K562 (cell line): ENCODE measurements around the gene TPR. TPM values are rescaled to one million over a fixed set of nuclear protein-coding genes. Genes with fewer than 3 reads are reported as not detected.

Experiments used
- ATAC-seq: fragments of 200-7000 bp; cut with Tn5 transposase; 3 replicates; pipeline ENCODE4 v1.9.1; 2020; ENCODE audit warnings: moderate library complexity
- BruUV-seq: library from RNA; stranded (reverse); fragments of 400-500 nt; replicated peaks from 2 replicates; lab custom pipeline; 2021; lab: Mats Ljungman, UMichigan
- CTCF ChIA-PET: fragments of 300-600 bp; formaldehyde crosslinking; extraction: SDS; loops from one replicate; lab custom pipeline; 2021; ENCODE audit warnings: low intra/inter-chr PET ratio; lab: Yijun Ruan, JAX
- POLR2A ChIA-PET: fragments of 300-600, 350-650 bp; sonication (Branson Sonifier 250); formaldehyde crosslinking; extraction: SDS; loops from one replicate; lab custom pipeline; 2021; ENCODE audit warnings: antibody characterized with exemption, inconsistent platforms; lab: Yijun Ruan, JAX
- DNase-seq, 4 experiments: peaks; one replicate each; pipeline versions ENCODE4 v3.0.0 to v3.0.0-alpha.2; 2011 to 2018; ENCODE audit warnings: low spot score in 3 of 4, mixed read lengths in 3 of 4; ENCODE audit errors: extremely low read depth in 1 of 4
- FAIRE-seq: peaks from 2 replicates; lab custom pipeline; 2011; peaks lifted over from hg19 to GRCh38; lab: Jason Lieb, UNC
- H2AFZ ChIP-seq: 2 replicates; pipeline ENCODE4 v1.6.0; 2011; ENCODE audit warnings: low read depth, low read length, control low read depth, inconsistent platforms
- H3K27ac ChIP-seq: fragments of 200-600 bp; 3 replicates; pipeline ENCODE4 v1.8.0; 2011; ENCODE audit warnings: low read depth, mild to moderate bottlenecking, control low read depth, inconsistent platforms, low read length, moderate library complexity, mixed read lengths; ENCODE audit errors: extremely low read depth
- H3K27me3 ChIP-seq, 2 experiments: fragments of 300-600 bp in 1 of 2; 2 replicates in 1 of 2; 3 replicates in 1 of 2; pipeline versions ENCODE4 v1.6.0 to v1.8.0; 2011; ENCODE audit warnings: inconsistent platforms in 2 of 2, low read length in 2 of 2, mild to moderate bottlenecking in 1 of 2, mixed read lengths in 1 of 2, moderate library complexity in 1 of 2; ENCODE audit not compliant: control insufficient read depth in 2 of 2, insufficient read depth in 2 of 2
- H3K36me3 ChIP-seq: fragments of 300-600 bp; 3 replicates; pipeline ENCODE4 v1.8.0; 2011; ENCODE audit warnings: mild to moderate bottlenecking, low read length, inconsistent platforms; ENCODE audit not compliant: control insufficient read depth, insufficient read depth
- H3K4me1 ChIP-seq, 2 experiments: fragments of 200-600 bp in 1 of 2; replicated peaks in 1 of 2; 2 replicates in 1 of 2; 3 replicates in 1 of 2; pipeline versions ENCODE4 v1.5.1 to v1.8.0; 2011; ENCODE audit warnings: inconsistent platforms in 2 of 2, low read length in 2 of 2, mild to moderate bottlenecking in 1 of 2, mixed read lengths in 1 of 2, moderate library complexity in 1 of 2; ENCODE audit not compliant: control insufficient read depth in 2 of 2, insufficient read depth in 2 of 2
- H3K4me2 ChIP-seq: 2 replicates; pipeline ENCODE4 v1.6.1; 2011; ENCODE audit warnings: low read length, control low read depth, inconsistent platforms, mixed read lengths; ENCODE audit not compliant: insufficient read depth
- H3K4me3 ChIP-seq: fragments of 200-600 bp; sonication (generic), shearing (Covaris generic); 2 replicates; pipeline ENCODE4 v1.5.1; 2016; ENCODE audit warnings: control low read depth, inconsistent platforms
- H3K79me2 ChIP-seq: fragments of 200-600 bp; 3 replicates; pipeline ENCODE4 v1.8.0; 2011; ENCODE audit warnings: low read length, inconsistent platforms; ENCODE audit not compliant: control insufficient read depth, insufficient read depth
- H3K9ac ChIP-seq, 2 experiments: 2 replicates each; pipeline versions ENCODE4 v1.6.0 to v1.6.1; 2011; ENCODE audit warnings: low read depth in 2 of 2, low read length in 2 of 2, control low read depth in 1 of 2, inconsistent platforms in 1 of 2, mild to moderate bottlenecking in 1 of 2, mixed read lengths in 1 of 2; ENCODE audit not compliant: insufficient read depth in 1 of 2
- H3K9me1 ChIP-seq: one replicate; pipeline ENCODE4 v1.6.0; 2011; ENCODE audit warnings: inconsistent platforms, mild to moderate bottlenecking, low read length, moderate library complexity; ENCODE audit not compliant: control insufficient read depth, insufficient read depth
- H3K9me3 ChIP-seq: replicated peaks from 2 replicates; pipeline ENCODE4 v1.5.1; 2011; ENCODE audit warnings: low read depth, low read length, inconsistent platforms; ENCODE audit not compliant: control insufficient read depth, insufficient read depth
- H4K20me1 ChIP-seq: replicated peaks from 2 replicates; pipeline ENCODE4 v1.6.1; 2011; ENCODE audit warnings: low read length, inconsistent platforms, mixed read lengths; ENCODE audit not compliant: control insufficient read depth, insufficient read depth
- CHD4 ChIP-seq: fragments of 200-600 bp; sonication (generic); IDR thresholded peaks from 3 replicates; pipeline ENCODE4 v1.6.1; 2012; ENCODE audit warnings: low read depth, mild to moderate bottlenecking, mixed read lengths, low read length, inconsistent platforms; ENCODE audit not compliant: insufficient read depth, insufficient replicate concordance, poor library complexity, severe bottlenecking
- ELF2 ChIP-seq: fragments of 250-450 bp; sonication (Bioruptor Pico); IDR thresholded peaks from 2 replicates; pipeline ENCODE4 v1.5.0; 2021; ENCODE audit warnings: mild to moderate bottlenecking
- MAX ChIP-seq: sonication (generic); formaldehyde crosslinking; IDR thresholded peaks from 2 replicates; pipeline ENCODE4 v1.9.0; 2022; ENCODE audit warnings: mild to moderate bottlenecking, missing genetic modification reagents
- MECOM ChIP-seq: fragments of 250-450 bp; sonication (Bioruptor Pico); IDR thresholded peaks from 2 replicates; pipeline ENCODE4 v1.8.0; 2022; ENCODE audit warnings: inconsistent platforms
- PTRF ChIP-seq: fragments of 450-650 bp; IDR thresholded peaks from 2 replicates; pipeline ENCODE4 v1.6.1; 2016; ENCODE audit warnings: mild to moderate bottlenecking, missing genetic modification characterization, missing compliant biosample characterization
- RERE ChIP-seq: sonication (generic); formaldehyde crosslinking; IDR thresholded peaks from 2 replicates; pipeline ENCODE4 v1.8.0; 2023; ENCODE audit warnings: missing genetic modification reagents, mild to moderate bottlenecking, borderline replicate concordance
- RFX1 ChIP-seq: fragments of 450-650 bp; IDR thresholded peaks from 2 replicates; pipeline ENCODE4 v1.6.1; 2016; ENCODE audit warnings: mild to moderate bottlenecking, moderate library complexity
- SETDB1 ChIP-seq: IDR thresholded peaks from one replicate; pipeline ENCODE4 v1.6.1; 2012; ENCODE audit warnings: low read length, control low read depth, inconsistent platforms
- SMARCB1 ChIP-seq: IDR thresholded peaks from 2 replicates; pipeline ENCODE4 v1.6.1; 2011; ENCODE audit warnings: improper control_type of control experiment, low read depth; ENCODE audit not compliant: insufficient read length
- TCFL5 ChIP-seq: fragments of 250-450 bp; sonication (Bioruptor Pico); conservative IDR thresholded peaks from 2 replicates; pipeline ENCODE4 v1.6.1; 2021; ENCODE audit warnings: mild to moderate bottlenecking, moderate library complexity, matching md5 sums
- ZNF316 ChIP-seq: fragments of 450-650 bp; IDR thresholded peaks from 2 replicates; pipeline ENCODE4 v1.6.1; 2016
- ZNF695 ChIP-seq: fragments of 450-650 bp; formaldehyde crosslinking; IDR thresholded peaks from 2 replicates; pipeline ENCODE4 v1.4.0; 2020; ENCODE audit warnings: mild to moderate bottlenecking, moderate library complexity
- WGBS: fragments of 100-300 bp; shearing (Covaris generic); methylation state at CpG from one replicate; pipeline ENCODE4 v1.1.6; 2016; ENCODE audit warnings: low coverage, mixed read lengths; ENCODE audit not compliant: insufficient coverage; ENCODE audit errors: missing lambda C conversion rate; 5-methylcytosine and 5-hydroxymethylcytosine counted together
- in situ Hi-C: fragments of 300-500 bp; cut with MboI; formaldehyde crosslinking; loops from 4 replicates; pipeline ENCODE4 v1.15.0; 2018; ENCODE audit warnings: inconsistent platforms, mixed read lengths
- intact Hi-C: fragments of 100-400 bp; cut with micrococcal nuclease; formaldehyde crosslinking; loops from 2 replicates; pipeline ENCODE4 v1.14.2; 2022
- polyA plus RNA-seq, 8 experiments: library from polyadenylated mRNA; depleted of rRNA in 4 of 8; stranded (reverse) in 5 of 8; unstranded in 3 of 8; fragments of >200 nt; fragmentation: Nextera tagmentation in 2 of 8; fragmentation: Illumina TruSeq in 1 of 8; extraction: Ambion mirVana in 2 of 8; extraction: Trizol in 1 of 8; gene quantifications; 2 replicates each; pipeline versions ENCODE4 v1.2.1 to v1.2.3, GENCODE V29; 2011 to 2014; ENCODE audit warnings: inconsistent platforms in 1 of 8, missing spikeins in 1 of 8
- total RNA-seq, 7 experiments: library from RNA; depleted of rRNA in 6 of 7; stranded (reverse); fragments of >200 nt in 6 of 7; fragmentation: Illumina TruSeq in 2 of 7; extraction: Trizol in 2 of 7; gene quantifications; 2 replicates each; pipeline versions ENCODE4 v1.2.1 to v1.2.3, GENCODE V29; 2011 to 2021; ENCODE audit warnings: low replicate concordance in 1 of 7
- TF ChIP-seq, protein P1 (sequence below): fragments of 250-450 bp; sonication (Bioruptor Pico); IDR thresholded peaks from 2 replicates; pipeline ENCODE4 v1.8.0; 2022; ENCODE audit warnings: moderate library complexity, mild to moderate bottlenecking, inconsistent platforms
- TF ChIP-seq, protein P2 (sequence below): fragments of 250-450 bp; sonication (Bioruptor Pico); IDR thresholded peaks from 2 replicates; pipeline ENCODE4 v1.5.0; 2020; ENCODE audit warnings: mild to moderate bottlenecking, borderline replicate concordance

The TPR gene
- total and polyA plus RNA-seq, 9 of the 15 experiments (the other 6 are each of a cell fraction or from before 2014, with no cell fraction given): 48.5 to 167 (median 138) TPM

DNA sequence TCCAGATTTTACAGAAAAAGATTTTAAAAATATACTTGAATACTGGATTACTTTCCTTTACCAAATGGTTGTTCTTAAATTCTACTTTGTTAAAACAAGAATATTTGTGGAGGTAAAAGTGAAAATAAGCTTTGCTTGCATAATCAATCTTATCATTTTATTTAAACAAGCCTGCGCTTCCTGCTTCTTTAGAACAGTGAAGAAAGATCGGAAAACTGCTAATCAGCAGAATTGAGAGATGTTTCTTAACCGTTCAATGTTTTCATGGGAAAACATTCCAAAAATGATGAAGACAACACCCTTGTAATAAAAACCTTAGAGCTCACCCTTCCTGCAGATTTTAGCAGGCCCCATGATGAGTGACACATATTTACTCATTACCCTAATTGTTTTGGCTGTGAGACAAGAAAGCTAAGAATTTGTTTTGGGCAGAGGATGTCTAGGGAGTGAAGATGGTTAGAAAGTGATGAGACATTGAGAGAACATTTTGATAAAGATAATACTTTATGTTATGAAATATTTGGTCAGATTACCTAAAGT is 72.6 kb downstream of the TPR start:
- ChIA-PET CTCF (no interaction called here), POLR2A (interaction anchor here (0.5 kb wide), 1 partner anchor 423 kb away, joined by 3 read pairs; no protein-coding TSS in a partner anchor)
- Histone ChIP-seq H2AFZ (no peak overlapping the region), H3K9me1 (no peaks in the 10 kb centered on the region), H3K4me2 (no peak overlapping the region), H3K4me1 (no peaks in the 10 kb centered on the region), H3K79me2 (no peaks in the 10 kb centered on the region), H3K36me3 (no peaks in the 10 kb centered on the region), H3K9me3 (no peaks in the 10 kb centered on the region), H3K9ac (no peak overlapping the region), H3K27me3 (peaks cover 11% of the 10 kb centered on the region in 2 experiments; a peak in 4 of 5 replicates), H4K20me1 (no peaks in the 10 kb centered on the region), H3K27ac (no peak overlapping the region), H3K4me3 (no peak overlapping the region)
- no peak for ATAC-seq
- no TSS peak for BruUV-seq
- FAIRE-seq: no peak
- intact Hi-C loops: loop anchor here (5.0 kb wide), 1 partner anchor 685 kb away; no protein-coding TSS in a partner anchor
- DNase-seq: no peak
- 12% methylated on average over 3 of the region's 3 CpGs for WGBS
- in situ Hi-C loops: no loop called here
- no peak for TF ChIP-seq RERE
- TF ChIP-seq MAX (CRISPR knock-in tag): no peak
- TF ChIP-seq MECOM (CRISPR knock-in tag): no peak
- TF ChIP-seq ELF2 (CRISPR knock-in tag): no peak
- TF ChIP-seq, protein P1, sequence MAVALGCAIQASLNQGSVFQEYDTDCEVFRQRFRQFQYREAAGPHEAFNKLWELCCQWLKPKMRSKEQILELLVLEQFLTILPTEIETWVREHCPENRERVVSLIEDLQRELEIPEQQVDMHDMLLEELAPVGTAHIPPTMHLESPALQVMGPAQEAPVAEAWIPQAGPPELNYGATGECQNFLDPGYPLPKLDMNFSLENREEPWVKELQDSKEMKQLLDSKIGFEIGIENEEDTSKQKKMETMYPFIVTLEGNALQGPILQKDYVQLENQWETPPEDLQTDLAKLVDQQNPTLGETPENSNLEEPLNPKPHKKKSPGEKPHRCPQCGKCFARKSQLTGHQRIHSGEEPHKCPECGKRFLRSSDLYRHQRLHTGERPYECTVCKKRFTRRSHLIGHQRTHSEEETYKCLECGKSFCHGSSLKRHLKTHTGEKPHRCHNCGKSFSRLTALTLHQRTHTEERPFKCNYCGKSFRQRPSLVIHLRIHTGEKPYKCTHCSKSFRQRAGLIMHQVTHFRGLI (CRISPR knock-in tag): no peak
- no peak for TF ChIP-seq PTRF (tag)
- no peak for TF ChIP-seq CHD4
- TF ChIP-seq ZNF695: no peak
- no peak for TF ChIP-seq SETDB1
- TF ChIP-seq SMARCB1: no peak
- no peak for TF ChIP-seq TCFL5 (CRISPR knock-in tag)
- TF ChIP-seq, protein P2, sequence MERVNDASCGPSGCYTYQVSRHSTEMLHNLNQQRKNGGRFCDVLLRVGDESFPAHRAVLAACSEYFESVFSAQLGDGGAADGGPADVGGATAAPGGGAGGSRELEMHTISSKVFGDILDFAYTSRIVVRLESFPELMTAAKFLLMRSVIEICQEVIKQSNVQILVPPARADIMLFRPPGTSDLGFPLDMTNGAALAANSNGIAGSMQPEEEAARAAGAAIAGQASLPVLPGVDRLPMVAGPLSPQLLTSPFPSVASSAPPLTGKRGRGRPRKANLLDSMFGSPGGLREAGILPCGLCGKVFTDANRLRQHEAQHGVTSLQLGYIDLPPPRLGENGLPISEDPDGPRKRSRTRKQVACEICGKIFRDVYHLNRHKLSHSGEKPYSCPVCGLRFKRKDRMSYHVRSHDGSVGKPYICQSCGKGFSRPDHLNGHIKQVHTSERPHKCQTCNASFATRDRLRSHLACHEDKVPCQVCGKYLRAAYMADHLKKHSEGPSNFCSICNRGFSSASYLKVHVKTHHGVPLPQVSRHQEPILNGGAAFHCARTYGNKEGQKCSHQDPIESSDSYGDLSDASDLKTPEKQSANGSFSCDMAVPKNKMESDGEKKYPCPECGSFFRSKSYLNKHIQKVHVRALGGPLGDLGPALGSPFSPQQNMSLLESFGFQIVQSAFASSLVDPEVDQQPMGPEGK: no peak
- peak; percentile 77 for TF ChIP-seq ZNF316
- no peak for TF ChIP-seq RFX1
